HepG2 (cell line): ENCODE measurements around the gene TMEM79.

Experiments used
- NFRKB ChIP-seq: fragments of 450-650 bp; IDR thresholded peaks from 2 replicates; pipeline ENCODE4 v1.6.1; 2017
- ZNF839 ChIP-seq: sonication (generic); formaldehyde crosslinking; IDR thresholded peaks from 2 replicates; pipeline ENCODE4 v1.4.0; 2020; ENCODE audit warnings: missing genetic modification reagents, mild to moderate bottlenecking, borderline replicate concordance

- TF ChIP-seq ZNF839 (no peak), NFRKB (no peak)
Observed at GRCh38 chr1:156247460-156248322, 36.4 kb upstream of the TMEM79 start, which contains the start of gene PAQR6.
